LoVo (cell line): Measurements from ENCODE around the gene AGAP1.

ENCODE experiments used
- DNase-seq: peaks from one replicate; pipeline ENCODE4 v3.0.0-alpha.2; 2016; ENCODE audit warnings: low spot score

Gene AGAP1

DNA sequence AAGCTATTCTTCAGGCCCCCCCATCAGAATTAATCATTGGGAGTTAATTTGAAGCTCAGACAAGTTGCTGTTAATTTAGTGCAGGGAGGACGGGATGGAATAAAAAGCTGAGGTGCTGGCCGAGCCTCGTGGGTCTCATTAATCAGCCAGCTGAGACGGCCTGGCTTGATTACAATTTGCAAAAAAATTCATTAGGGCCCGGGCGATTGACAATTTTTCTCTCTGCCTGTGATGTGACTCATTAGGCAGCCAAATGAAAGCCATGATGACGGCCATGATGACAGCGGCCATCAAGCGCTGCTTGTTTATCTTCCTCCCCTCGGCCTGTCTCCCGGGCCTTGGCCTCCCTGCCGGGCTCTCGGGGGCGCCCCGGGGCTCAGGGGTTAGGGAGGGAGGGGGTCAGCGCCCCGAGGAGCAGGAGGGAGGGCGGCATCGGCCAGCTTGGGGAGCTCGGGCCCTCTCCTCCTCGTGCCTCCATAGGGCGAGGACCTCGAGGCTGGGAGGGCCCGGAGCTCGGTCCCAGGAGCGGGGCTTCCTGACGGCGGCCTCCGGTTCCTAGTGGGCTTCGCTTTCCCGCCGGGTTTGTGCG lies 669.1 kb downstream of the AGAP1 start:
- no peak for DNase-seq

DNA sequence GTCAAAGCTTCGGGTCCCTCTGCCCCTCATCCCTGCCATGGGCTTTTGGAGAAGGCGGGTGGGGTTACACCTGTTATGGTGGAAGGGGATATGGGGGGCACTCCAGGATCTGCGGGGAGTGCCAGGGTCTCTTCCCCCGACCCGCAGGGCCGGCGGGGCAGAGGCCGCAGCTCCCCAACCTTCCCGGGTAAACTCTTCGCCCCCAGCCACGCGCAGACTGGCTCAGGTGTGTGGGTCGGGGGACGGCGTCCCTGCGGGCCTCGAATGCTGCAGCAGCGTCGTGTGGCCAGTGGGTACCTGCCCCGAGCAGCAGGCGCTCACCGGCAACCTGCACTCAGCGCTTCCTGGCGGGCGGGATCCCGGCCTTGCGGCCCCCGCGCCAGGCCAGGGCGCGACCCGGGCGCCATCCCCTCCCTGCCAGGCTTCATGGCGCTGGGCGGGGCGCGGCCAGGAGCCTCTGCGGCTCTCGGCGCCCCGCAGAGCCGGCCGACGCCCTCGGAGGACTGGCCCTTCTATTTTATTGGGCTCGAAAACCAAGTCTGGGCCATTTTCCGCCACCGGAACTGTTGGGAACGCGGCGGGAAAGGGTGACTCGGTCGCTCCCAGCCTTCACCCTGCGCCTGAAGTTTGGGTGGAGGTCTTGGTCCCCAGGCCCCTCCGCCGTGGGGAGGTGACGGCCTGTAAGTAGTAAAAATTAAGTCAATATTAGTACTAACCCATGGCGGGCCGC lies 669.8 kb downstream of the AGAP1 start:
- no peak for DNase-seq

DNA sequence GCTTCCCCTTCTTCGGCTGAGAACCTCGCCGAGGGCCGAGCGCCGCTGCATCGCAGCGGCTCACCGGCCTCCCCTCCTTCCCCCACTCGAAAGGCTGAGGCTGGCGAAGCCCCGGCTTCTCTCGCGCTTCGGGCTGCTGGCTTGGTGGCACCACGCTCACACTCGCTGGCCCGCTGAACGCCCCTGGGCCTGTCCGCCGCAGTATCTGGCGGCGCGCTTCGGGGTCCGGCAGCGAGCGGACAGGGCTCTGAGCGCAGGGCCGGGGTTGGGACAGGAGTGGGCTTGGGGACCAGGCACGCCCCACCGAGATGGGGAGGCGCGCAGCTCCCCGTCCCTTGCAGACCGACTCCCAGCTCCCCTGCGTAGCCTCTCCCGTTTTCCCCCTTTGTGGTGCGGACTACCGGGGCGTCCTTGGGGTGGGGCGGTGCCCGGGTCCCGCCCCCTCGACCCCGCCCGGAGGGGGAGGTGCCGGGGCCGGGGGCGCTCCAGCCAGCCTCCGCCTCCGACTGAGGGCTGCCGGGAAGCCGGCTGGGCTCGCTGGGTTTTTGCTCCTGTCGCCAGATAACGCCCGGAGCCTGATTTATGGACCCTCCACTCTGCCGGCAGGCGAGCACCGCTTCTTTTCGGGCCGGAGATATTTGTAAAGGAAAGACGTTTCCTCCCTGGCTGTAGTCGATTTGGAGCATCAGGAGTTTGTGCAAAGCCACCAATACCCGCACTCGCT lies 670.5 kb downstream of the AGAP1 start:
- DNase-seq, result no peak

DNA sequence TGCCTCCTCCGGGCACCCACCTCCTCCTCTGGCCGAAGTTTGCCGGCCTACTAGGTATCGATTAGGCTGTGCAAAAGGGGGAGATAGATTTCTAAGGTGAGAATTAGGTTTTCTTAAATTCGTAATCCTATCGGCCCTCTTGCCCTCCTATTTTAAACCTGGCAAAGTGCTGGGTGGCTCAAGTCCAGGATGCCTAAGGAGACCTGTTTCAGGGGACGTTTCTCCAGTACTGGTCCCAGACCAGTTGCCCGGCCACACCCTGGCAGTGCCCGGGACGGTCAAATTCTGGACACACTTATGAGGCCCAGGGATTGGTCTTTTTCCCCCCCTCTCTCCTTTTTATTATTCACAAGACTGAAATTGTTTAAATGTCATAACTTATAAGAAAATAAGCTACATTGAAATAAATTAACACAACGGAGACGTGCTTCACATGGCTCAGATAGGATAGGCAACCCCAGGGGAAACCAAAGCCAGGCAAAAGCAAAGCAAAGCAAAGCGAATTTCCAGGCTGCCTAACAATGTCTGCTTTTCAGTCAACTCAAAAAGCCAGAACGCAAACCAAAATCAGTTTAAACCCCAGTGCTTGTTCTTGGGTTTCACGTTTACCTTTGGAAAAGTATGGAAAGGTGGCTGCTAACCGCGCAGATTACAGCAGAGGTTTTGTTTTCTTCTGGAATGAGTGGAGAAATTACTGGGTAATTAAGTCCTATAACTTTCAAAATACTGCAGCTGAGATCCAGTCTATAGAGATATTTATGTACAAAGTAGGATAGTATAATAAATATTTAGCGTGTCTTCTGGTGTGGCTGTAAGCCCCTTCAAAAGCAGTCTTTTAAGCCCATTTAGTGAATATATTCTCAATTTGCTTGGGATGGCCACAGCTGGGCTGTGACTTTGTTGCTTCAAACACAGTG lies 671.3 kb downstream of the AGAP1 start:
- no peak for DNase-seq

DNA sequence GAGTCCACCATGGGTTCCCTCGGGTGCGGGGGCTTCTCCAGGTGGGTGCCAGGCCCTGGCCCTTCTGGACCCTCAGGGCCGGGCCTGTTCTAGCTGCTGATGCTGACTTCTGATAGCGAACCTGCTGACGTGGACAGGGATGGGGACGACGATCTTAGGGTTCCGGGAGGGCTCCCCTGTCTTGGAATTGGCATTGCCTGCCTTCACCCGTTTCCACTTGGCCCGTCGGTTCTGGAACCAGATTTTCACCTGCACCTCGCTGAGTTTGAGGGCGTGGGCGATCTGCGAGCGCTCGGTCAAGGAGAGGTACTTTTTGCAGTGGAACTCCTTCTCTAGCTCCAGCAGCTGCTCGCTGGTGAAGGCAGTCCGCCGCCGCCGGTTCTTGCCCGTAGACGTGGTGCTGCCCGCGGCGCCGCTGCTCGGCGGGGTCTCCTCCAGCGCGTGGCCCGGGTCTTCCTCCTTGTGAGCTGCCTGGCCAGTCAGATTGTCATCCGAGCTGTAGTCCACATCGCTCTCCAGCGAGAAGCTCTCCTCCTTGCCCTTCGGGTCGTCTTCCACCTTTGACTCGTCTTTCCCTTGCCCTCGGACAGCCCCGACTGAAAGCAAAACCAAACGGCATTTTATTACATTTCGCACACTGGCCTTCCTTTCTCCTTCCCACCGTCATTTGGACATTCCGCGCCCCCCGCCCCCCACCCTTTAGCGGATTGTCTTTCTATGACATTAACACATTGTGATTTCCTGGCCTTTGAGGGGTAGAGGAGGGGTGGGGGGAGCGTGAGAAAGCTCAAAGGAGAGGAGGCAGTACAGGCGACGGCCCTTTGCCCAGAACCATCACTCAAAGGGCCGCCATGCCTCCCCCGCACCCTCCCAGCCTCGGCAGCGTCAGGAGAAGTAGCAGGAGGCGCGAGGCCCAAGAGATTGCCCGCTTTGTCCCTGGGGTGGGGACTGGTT lies 672.3 kb downstream of the AGAP1 start:
- DNase-seq, result no peak

DNA sequence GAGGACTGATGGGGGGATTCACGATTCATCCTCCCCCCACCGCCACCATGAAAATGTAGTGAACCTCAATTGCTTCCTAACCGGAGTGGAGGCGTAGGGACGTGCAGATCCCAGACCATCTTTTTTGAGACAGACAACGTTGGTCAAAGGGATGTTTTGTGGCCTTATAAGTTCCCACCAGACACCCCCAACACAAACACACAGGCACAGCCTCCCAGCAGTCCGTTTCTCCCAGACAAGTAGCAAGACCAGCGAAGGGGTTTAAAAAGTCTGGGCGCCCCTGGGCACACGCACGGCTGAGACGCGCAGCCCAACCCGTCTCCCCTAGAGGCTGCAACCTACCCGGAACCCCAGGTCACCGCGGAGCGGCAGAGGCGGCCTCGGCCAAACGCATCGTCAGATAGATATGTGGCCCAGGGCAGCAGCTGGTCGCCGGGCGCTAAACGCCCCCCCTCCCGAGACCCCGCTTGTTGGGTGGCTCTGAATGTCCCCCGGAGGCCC lies 673.0 kb downstream of the AGAP1 start:
- no peak for DNase-seq

DNA sequence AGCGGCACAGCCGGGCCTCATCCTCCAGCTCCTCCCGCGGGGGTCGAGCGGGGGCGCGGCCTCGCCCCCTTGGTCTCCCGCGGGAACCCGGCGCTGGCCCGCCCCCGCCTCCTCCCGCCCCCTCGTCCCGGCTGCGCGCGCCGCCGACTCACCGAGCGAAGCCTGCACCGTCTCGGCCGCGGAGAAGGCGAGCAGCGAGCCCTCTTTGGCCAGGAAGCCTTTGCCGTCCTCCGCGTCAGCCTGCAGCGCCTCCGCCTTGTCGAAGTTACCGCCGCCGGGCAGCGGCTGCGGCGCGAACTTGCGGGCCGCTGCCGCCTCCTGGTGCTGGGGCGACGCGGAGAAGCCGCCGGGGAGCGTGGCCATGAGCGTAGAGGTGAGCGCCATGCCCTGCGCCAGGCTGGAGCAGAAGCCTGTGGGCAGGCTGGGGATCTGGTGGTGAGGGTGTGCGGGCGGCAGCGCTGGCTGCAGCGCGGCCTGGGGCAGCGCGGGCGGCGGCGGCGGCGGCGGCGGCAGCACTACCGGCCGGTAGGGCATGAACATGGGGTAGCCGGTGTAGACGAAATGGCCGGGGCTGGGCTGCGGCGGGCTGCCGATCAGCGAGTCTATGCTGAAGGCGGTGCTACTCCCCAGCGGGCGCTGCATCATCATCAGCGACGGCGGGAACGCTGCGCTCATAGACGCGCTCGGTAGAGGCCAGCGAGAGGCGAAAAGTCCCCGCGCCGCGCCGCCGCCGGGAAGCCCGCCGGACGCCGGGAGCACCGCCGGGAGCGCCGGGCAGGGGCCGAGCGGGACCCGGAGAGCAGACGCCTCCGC lies 673.7 kb downstream of the AGAP1 start:
- DNase-seq, result no peak

DNA sequence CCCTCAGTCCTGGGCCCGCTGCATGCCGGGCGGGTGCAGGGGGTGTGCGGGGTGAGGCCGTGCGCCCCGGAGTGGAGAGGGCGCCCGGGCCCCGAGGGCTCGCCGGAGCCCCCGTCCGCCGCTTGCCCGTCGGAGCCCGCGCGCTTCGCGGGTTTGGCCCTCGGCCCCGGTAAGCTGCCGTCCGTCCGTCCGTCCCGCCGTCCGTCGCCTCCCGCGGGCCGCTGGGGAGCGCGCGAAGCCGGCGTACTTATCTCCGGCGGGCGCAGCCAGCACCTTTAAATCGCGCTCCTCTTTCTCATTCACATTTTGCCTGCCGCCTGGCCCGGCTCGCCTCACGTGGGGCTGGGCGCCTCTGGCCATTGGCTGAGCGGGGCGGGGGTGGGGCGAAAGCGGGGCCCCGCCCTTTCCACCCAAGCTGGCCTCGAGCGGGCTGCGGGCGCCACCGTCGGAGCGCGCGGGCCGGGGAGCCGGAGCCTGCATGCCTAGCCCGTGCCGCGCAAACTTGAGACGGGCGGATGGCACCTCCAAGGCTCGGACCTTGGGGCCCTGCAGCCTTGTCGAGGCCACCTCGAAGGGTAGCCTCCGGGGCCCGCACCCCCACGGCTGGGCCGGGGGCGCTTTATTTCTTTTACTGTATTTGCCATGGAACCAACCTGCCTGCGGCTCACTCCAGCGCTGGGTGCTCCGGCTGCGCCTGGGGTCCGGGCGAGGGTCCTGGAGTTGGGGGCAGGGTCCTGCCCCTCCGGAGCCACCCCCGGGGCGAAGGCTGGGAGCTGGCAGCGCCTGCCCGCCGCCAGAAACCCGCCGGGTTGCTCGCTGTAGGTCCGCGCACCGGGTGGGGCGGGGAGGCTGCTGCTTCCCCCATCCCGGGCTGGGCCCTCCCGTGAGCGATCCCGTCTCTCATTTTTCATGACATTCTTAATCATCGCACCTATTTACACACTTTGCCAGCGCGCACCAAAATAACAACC lies 674.6 kb downstream of the AGAP1 start, which contains the start of gene GBX2:
Gene GBX2 (minus strand): TSS at position 277 of the 971 bp plus-strand sequence. CDS start 415 bp downstream, outside the sequence.
- DNase-seq, result no peak

DNA sequence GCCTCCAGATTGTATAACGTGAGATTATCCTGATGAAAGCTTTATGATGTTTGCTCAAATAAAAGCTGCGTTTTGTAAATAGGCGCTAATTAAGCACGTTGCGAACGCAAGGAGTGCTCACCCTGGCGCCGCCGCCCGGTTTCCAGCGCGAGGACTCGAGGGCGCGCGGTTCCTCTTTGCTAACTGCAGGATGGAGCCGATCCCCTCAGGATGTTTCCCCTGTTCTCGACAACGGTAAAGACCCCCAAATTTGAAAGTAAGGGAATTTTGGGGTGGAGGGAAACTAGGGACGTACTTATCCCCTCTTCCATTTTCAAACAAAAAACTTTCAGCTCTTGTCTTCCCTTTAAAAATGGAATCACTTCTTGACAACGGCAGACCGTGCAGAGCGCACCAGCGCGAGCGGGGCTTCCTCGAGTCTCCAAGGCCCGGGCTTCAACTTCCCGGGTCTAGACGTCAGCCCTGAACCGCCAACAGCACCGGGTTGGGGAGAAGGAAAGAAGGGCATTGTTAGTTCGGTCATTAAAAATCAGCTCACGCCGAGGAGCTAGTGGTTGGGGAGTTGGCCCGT lies 675.4 kb downstream of the AGAP1 start:
- DNase-seq, result no peak

DNA sequence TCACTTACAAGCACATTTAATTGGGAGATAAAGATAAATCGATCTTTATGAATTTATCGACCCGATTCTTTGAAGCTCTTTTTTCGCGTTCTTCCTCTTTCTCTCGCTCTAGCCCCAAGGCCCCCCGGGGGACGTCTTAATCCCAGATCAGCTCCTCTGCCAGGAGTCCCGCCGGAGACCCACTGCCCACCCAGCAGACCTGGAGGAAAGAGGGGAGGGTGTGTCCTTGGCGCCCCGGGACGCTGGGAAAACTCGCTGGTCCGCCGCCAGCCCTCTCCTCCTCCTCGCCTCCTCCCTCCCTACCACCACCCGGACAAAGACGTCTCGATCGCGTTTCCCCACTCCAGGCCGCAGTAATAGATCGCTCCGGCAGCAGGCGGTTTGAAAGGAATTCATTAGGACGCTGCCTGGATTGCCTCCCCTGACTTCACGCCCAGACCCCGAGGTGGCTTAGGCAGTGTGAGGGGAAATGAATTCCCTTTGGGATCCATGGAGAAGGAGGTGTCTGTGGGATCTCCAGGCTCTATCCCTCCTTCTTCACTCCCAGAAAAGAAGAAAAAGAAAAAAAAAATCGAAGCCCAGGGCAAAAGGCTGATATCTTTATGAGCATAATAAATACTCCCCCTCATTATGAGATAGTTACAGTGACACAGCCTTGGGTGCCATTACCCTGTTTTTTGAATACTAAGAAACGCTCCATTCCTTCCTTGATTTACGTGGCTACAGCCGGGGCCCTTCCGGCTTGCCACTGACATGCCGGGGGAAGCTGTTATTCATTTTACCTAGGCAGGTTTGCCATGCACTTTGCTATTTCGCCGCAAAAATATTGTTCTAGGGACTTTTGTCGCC lies 676.1 kb downstream of the AGAP1 start:
- DNase-seq, result no peak

DNA sequence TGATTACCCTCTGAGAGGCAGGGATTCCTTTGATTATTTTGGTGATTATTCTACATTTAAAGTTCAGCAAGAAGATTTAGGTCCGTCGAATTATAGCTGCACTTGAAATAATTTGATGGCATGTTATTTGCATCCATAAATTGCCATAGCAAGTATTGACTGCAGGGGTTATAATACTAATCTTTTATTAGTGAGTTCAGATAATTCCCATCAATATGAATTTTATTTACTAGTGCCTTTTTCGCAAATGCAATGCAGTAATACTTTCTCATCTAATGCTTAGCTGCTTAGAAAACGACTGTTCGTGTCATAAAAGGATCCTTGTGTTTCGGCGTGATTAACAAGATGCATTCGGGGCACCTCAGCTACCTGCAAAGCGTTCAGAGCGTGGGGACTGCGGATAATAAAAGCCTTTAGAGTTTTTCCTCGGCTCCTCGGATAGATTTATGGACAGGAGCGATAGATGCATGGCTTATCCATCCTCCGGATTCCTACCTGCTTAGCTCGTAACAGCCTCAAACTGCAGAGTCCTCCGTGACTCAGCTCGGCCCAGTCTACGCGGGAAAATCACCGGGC lies 676.8 kb downstream of the AGAP1 start:
- DNase-seq, result no peak

DNA sequence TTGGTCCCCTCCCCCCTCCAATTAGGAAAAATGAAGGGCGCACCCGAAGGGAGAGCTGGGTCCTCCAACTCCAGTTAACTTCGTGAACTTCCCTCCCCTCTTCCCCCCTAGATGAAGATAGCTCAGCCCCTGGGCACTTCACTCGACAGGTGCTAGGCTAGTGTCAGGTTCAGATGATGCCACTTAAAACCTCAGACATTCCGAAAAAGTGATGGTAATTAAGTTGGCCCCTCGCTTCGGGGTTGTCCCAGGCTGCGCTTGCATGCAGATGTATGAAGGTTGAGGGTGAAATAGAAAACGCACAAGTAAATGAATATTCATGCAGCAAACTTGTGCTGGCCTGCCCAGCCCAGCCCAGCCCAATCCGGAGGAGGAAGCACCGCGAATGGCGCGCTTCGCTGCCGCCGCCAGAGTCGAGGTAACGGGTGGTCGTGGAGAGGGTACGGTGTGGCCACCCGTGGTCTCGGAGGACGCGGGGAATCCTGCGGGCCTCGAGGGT lies 677.4 kb downstream of the AGAP1 start:
- no peak for DNase-seq

DNA sequence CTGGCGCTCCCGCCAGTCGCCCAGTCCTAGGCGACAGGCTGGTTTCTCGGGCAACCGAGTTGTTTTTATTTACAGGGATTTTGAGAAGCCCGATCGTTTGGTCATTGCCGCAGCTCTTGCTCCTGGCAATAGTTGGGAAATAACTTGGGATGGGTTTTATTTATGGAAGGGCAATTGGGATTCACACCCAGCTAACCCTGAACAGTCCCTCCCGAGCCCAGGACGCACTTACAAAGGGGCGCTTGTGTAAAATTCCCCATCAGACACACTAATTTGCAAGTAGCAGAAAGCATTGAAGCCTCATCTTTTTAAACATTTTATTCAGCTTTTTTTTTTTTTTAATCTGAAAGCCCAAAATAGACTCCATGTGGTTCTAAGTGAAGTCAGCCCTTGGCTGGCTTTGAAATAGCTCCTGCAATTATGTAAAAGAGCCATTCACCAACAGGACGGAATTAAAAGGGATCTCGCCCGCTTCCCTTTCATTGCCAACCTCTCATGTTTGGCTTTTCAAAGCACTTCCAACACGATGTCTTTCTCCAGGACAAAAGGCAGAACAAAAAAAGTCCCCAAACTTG lies 677.9 kb downstream of the AGAP1 start:
- DNase-seq, result no peak

DNA sequence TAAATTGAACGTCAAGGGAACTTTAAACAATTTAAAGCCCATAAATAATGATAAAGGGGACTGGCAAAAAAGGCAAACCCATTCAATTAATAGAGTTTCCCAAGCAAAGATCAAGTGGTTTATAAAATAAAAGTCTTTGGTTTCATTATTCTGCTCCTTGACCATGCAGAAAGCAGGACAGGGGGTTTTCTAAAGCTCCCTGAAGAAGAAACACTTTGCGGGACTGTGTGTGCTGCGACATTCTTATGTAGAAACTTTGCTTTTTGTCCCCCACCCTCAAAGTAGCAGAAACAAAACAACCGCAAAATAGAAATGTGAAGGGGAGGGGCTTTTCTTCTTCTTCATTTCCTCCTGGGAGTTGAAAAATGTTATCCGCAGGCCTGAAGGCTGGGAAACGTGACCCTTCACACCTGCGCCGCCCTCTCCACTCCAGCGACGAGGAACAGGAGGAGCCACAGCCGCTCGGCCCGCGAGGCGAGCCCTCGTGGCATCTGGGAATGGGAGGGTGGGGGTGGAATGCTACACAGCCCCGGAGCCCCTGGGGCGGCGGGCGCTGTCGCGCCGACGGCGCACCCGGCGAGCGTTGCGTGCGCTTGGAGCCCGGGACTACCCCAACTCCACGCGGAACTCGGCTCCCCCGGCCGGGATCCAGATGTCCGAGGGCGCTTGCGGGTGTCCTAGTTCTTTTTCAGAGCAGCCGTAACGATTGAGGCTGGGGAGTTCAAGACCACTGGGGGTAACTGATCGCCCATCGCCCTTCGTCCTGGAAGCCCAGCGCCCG lies 678.6 kb downstream of the AGAP1 start:
- no peak for DNase-seq

DNA sequence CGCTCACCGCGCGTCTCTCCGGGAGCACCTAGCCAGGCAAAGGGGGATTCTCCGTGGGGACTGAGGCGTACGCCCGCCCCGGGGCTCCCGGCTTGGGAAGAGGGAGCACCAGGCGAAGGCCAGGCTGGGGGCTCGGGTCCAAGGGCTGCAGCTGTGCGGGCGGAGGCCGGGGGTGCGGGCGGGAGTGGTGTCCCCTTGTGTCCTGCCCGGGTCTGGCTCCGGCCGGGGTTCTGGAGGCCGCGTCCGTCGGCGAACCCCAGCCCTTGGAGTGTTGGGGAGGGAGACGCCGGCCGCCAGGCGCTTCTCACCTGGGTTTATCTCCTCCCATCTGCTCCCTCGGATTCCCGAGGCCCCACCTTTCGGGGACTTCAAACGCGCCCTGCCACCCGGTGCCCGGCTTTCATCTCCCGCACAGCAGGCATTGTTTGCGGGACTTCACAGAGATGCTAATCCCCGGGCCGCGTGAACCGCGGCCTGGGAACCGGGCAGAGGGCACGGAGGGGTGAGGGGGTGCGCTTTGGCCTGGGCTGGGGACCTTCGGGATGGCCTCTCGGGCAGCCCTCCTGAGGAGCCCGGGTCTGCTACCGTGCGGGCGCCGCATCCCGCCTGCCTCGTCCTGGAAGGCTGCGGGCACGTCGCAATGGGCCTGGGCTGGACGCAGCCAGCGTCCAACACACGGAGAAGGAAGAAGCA lies 679.3 kb downstream of the AGAP1 start:
- DNase-seq, result no peak
